HG02798 (cell line): ENCODE results near the gene DAB1.

Experiments used
- ATAC-seq: cut with Tn5 transposase; IDR thresholded peaks from one replicate; pipeline ENCODE4 v1.9.1; 2021; ENCODE audit warnings: mild to moderate bottlenecking; ENCODE audit not compliant: unreplicated experiment, poor library complexity

DAB1 gene

DNA sequence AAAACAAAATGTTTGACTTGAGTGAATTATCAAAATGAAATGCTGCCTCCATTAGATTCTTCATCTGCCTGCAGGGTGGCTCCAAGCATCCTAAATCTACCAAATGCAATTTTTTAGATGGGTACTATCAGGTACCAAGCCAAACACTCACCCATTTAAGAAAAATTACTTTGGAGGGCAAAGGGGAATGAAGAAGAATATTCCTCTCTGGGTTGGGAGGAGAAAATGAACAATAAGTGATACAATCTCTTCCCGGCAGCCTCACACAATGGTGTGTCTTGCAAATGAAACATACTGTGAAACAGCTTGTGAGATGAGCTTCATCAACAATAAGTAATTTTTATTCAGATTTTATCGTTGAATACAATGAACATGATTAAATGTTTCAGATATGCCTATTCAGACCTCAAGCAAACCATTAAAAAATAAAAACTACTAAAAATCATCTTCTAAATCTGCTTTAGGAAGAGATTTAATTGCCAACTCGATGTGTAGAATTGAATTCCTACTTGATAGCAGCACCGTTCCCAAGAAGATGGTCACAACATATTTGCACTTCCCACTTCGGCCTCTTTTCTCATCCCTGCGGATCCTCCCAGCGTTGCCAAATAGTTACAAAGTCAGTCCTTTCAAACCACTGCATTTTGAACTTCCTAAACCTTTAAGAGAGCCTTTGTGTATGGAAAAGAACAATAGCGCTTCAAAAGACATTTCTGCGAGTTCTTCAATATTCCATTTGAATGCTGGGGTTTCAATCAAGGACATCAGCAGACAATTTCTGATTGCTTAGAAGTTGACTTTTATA is 2.7 kb downstream of the DAB1 start:
- ATAC-seq: no peak

DNA sequence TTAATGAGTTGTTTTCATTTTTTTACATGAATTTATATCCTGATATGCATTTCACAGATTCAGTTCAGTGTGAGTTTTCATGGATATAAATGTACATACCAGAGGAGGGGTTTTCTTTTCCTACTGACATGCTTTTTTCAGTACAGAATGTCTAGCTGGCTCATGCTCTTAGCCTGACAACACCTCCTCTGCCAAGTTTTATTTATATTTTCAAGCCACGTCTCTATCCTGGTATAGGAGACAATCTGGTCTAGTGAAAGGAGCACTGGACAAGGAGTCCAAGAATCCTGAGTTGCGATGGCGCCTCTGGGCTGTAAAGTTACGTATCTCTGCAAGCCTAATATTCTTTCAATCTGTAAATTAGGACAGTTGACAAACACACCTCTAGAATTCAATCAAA is 4.9 kb downstream of the DAB1 start:
- ATAC-seq: no peak

DNA sequence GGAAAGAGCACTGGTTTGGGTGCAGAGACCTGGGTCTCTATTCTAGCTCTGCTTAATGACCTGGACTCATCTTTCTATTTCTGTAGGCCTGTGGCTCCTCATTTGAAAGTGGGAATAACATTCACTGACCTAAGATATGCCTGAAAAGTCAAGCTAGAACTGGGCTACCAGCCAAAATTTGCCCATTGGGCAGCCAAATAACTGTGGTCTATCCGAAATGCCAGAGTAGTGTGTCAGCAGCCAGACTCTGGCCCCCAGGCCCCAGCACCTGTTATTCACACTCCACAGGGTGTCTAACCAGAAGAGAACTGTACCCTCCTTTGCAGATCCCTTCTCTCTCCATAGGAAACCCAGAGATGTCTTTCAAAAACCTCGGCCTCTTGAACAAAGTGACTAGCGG is 12.6 kb downstream of the DAB1 start:
- ATAC-seq: no peak

GRCh38 chr1:57410508-57410907 is 13.4 kb downstream of the DAB1 start:
- no peak for ATAC-seq

- no peak for ATAC-seq
These were observed 15.9 kb downstream of the DAB1 start for GRCh38 chr1:57407928-57408327.

- no peak for ATAC-seq
These were observed 17.4 kb downstream of the DAB1 start for GRCh38 chr1:57406428-57406970.

DNA sequence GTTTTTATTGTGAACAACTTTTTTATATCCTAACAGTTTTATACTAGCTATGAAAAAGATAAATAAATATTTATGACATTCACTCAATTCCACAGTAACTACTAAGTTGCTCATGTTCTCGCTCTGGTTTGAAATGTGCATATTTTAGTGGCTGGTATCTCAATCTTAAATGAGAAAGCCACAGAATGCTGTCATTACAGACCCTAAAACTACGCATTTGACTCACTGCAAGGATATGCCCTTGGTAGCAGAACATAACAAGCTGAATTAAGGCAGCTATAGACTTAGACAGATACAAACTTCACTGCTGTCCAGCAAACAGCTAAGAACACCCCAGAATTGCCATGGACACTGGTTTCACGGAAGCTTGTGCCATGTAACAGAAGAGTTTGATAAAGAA is 19.0 kb downstream of the DAB1 start:
- no peak for ATAC-seq

- no peak for ATAC-seq
These were observed 20.7 kb downstream of the DAB1 start for GRCh38 chr1:57403201-57403600.

DNA sequence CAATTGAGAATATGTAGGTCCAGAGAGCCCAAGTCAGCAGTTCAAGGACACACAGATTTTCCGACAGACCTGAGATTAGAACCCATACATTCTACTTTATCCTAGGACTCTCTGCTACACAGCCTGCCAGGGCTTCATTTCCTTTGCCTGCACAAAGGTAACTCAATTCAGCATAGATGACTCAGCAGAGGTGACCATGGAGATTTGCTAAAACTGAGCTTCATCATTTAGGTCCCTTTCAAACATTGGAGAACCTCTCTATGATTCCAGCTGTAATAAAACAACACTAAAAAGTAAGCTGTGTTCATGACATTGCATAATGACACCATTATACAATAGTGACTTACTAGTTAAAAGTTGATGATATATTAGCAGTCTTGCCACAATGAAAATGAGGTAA is 22.2 kb downstream of the DAB1 start:
- ATAC-seq: no peak

DNA sequence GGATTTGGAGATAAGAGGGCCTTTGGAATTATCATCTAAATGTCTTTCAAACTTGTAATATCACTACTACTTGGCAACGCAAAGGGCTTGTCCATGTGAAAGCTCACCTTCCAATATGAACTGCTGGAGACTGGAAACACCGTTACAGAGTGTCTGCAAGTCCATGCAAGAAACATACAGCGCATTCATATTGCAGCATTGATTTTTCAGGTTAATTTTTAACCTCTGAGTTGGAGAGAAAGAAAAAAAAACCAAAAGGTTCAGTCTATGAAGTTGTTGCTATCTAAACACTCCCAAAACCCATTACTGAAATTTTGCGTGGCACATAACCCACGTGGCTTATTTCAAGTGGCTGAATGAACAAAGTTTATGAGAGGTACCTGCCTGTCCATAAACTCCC is 23.8 kb downstream of the DAB1 start:
- ATAC-seq: no peak

- no peak for ATAC-seq
These were observed 30.7 kb downstream of the DAB1 start for GRCh38 chr1:57393058-57393584.

DNA sequence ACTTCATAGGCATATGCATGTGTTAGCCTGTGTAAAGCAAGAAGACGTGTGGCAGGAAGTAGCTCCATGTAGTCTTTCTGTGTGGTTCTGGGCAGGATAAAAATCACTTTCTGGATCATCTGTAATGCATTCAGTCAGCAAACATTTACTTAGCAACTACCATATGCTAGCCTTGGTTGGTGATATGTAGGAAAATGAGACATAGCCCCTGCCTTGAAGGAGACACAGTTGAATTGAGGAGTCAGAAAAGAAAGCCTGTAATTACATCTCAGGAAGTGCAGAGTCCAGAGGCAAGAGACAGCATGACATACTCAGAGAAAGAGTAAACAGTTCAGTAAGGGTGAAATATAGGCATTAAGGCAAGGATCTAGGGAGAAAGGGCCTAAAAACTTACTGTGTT is 38.5 kb downstream of the DAB1 start:
- no peak for ATAC-seq

- ATAC-seq: no peak
These were observed 39.0 kb downstream of the DAB1 start for GRCh38 chr1:57384901-57385300.

DNA sequence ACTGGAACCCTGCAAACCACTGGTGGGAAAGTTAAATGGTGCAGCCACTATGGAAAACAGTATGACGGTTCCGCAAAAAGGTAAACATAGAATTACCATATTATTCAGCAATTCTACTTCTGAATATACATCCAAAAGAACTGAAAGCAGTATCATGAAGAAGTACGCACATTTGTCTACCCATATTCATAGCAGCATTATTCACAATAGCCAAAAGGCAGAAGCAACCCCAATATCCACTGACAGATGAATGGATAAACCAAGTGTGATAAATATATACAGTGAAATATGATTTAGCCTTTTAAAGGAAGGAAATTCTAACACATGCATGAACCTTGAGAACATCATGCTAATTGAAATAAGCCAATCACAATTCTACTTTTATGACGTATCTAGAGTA is 39.6 kb downstream of the DAB1 start:
- no peak for ATAC-seq

DNA sequence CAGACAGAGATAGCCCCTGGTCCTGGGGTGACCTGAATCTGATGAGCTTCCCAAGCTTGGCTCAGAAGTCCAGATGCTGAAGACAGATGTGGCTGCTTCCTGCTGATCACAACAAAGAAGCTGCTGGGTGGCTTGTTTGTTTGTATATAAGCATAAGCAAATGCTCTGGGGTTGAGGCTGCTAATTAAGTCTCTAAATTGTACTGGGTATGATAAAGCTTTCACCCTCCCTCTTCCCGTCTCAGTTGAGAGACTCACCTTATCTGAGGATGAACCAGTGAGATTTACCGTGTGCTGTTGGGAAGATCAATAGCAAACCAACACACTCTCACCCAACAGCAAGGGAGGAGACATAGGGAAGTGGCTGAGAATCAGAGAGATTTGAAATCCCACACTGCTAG is 42.0 kb downstream of the DAB1 start:
- ATAC-seq: no peak

DNA sequence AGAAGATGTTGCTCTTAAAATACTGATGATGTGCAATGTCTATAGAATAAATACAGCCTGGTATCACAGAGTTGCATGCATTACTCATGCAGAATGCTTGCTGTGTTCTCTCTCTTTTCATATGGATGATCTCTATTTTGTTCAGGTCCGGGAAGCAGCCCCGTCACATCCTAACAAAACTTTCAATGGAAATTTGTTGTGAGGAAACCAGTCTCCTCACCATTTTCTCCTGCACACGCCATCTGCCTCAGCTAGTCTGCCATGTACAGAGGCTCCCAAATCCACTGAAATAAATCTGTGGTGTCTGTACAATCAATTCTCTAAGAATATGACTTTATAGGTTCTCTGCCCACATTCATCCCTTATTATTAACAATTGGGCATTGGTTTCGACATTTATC is 42.4 kb downstream of the DAB1 start:
- no peak for ATAC-seq

GRCh38 chr1:57380923-57381322 is 42.9 kb downstream of the DAB1 start:
- ATAC-seq: no peak

DNA sequence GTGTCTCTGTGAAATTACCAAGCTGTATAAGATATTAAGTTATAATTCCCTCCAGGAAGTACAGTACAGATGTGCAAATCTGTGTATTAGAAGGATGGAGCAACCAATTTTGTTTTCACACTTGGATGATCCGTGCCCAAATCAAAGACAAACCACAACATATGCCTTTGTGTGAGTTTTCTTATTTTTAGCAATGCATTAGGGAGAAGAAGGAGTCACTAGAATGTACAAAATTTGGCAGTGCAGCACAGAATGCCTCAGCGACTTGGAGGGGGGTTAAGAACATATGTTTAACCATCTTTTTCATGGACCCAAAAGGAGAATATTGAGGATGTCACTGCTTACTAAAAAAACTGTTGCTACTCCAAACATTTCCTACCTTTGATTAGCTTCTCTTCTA is 45.3 kb downstream of the DAB1 start:
- ATAC-seq: no peak

DNA sequence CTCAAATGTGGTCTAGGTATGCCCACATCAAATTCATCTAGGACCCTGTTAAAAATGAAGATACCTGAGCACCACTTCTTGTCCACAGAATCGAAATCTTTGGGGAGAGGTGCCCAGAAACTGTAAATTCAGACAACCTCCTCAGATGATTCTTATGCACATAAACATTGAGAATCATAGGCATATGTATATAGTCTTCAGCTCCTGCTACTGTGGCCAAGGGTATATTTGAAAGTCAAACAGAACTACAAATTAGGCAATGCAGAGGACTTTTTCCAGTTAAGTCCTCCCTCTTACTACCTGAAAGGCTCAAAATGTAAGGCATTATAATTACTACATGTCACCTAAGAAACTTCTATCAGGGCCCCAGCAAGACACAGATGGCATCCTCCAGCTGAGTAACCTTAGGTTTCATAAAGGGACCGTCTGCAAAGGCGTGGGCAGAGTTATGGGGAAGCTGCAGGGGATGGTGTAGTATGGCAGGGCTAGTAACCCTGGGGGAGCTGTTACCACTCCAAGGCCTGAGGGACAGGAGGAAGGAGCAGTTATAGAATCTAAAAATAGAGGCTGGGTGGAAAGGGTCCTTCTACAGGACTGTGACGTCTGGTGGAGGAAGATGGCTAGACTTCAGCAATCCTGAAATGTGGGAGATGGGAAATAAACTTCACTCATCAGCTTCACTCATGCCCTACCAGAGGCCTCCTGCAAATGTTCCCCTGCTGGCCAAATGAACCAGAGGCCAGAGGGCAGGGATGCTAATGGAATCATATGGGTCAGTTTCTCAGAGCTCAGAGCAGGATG is 46.3 kb downstream of the DAB1 start:
- no peak for ATAC-seq

GRCh38 chr1:57376041-57376440 is 47.8 kb downstream of the DAB1 start:
- ATAC-seq: no peak

DNA sequence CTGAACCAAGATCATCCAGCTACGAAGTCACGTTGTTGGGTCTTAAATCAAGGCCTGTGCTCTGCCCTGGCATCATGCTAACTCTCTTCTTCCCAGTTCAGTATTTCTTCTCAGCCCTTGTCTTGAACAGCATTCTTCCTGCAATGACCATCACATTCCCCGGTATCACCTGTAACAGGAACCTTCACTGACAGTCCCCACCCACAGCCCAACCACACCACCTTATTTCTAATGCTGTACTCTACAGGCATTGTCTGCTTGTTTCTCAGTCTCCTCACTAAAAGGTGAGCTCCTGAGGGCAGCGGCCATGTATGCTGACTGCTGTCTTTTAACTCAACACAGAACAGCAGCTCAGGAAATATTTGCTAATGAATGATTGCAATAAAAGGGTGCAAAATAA is 54.0 kb downstream of the DAB1 start:
- ATAC-seq: no peak
